Upper lobe of left lung (tissue), 4 donors: Measurements from ENCODE around the gene FLNC.

ENCODE experiments used
- POLR2A ChIP-seq, 4 donors: fragments of 450-650 bp; IDR thresholded peaks; one replicate each; pipeline ENCODE4 v1.5.1; 2016 to 2017; ENCODE audit warnings: antibody characterized with exemption in 4 of 4, mild to moderate bottlenecking in 2 of 4
- TF ChIP-seq, protein P1 (sequence below), 6 experiments: fragments of 450-650 bp in 4 of 6; fragments of 200-600 bp in 2 of 6; sonication (generic) in 2 of 6; IDR thresholded peaks; one replicate each; pipeline ENCODE4 v1.5.1; 2016 to 2019; ENCODE audit warnings: antibody characterized with exemption in 6 of 6

DNA sequence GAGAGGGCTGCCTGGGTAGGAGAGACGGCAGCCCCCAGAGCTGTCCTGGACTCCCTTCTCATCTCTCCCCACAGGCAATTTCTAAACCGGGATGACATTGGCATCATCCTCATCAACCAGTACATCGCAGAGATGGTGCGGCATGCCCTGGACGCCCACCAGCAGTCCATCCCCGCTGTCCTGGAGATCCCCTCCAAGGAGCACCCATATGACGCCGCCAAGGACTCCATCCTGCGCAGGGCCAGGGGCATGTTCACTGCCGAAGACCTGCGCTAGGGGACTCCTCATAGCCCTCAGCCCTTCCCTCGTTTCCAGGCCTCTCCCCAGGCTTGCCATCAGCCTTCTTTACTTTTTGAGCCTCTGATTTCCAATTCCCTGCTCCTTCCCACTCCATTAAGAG is 35.1 kb downstream of the FLNC start:
- TF ChIP-seq, protein P1, sequence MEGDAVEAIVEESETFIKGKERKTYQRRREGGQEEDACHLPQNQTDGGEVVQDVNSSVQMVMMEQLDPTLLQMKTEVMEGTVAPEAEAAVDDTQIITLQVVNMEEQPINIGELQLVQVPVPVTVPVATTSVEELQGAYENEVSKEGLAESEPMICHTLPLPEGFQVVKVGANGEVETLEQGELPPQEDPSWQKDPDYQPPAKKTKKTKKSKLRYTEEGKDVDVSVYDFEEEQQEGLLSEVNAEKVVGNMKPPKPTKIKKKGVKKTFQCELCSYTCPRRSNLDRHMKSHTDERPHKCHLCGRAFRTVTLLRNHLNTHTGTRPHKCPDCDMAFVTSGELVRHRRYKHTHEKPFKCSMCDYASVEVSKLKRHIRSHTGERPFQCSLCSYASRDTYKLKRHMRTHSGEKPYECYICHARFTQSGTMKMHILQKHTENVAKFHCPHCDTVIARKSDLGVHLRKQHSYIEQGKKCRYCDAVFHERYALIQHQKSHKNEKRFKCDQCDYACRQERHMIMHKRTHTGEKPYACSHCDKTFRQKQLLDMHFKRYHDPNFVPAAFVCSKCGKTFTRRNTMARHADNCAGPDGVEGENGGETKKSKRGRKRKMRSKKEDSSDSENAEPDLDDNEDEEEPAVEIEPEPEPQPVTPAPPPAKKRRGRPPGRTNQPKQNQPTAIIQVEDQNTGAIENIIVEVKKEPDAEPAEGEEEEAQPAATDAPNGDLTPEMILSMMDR (IDR thresholded peaks at IDR 0.05) = no peak
- TF ChIP-seq POLR2A (IDR thresholded peaks at IDR 0.05) = no peak
